ENCODE data around the gene ATRN.

The ATRN gene

DNA sequence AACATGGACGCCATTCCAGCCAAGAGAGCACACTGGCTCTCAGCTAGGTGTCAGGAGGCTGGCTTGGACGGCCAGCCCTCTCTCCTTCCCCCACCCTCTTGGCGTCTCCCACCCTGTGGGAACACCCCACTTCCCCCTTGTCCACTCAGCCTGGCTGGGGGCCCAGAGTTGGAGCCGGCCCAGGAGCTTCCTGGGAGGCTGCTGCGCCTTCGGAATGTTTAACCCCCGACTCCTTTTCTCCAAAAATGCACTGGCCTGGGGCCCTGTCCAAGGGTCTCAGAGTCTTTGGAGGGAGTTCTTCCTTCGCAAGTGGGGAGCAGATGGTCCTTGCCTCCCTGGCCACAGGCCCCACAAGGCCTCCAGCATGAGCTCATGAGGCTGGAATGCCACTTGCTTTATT, 206.9 kb downstream of the ATRN start:
- no peaks in the 10 kb centered on the region for H3F3A ChIP-seq (ENCODE audit: low read depth)
- no peak overlapping the region for H2AFZ ChIP-seq (ENCODE audit: low read length)
- H3K79me2 ChIP-seq (ENCODE audit: insufficient read depth, low read length) = no peaks in the 10 kb centered on the region
- H3K4me2 ChIP-seq (ENCODE audit: low read depth, low read length, poor library complexity, severe bottlenecking) = no peak overlapping the region
- H4K20me1 ChIP-seq (ENCODE audit: insufficient read depth, low read length, poor library complexity, severe bottlenecking) = no peaks in the 10 kb centered on the region
- H3K4me3 ChIP-seq (ENCODE audit: low read length, poor library complexity, severe bottlenecking) = no peak overlapping the region
- H3K27me3 ChIP-seq (ENCODE audit: insufficient read depth, low read length, poor library complexity, severe bottlenecking) = no peaks in the 10 kb centered on the region
- no peaks in the 10 kb centered on the region for H3K9me3 ChIP-seq (ENCODE audit: insufficient read depth, low read depth, low read length)
- H3K9me2 ChIP-seq (replicated peaks; ENCODE audit: low read depth, low read length) = no peaks in the 10 kb centered on the region
- no peaks in the 10 kb centered on the region for H3K4me1 ChIP-seq (ENCODE audit: insufficient read depth, low read length, poor library complexity, severe bottlenecking)
- no peak for TF ChIP-seq EZH2phosphoT487 (IDR thresholded peaks at IDR 0.05; ENCODE audit: borderline replicate concordance)
- TF ChIP-seq, protein P1, sequence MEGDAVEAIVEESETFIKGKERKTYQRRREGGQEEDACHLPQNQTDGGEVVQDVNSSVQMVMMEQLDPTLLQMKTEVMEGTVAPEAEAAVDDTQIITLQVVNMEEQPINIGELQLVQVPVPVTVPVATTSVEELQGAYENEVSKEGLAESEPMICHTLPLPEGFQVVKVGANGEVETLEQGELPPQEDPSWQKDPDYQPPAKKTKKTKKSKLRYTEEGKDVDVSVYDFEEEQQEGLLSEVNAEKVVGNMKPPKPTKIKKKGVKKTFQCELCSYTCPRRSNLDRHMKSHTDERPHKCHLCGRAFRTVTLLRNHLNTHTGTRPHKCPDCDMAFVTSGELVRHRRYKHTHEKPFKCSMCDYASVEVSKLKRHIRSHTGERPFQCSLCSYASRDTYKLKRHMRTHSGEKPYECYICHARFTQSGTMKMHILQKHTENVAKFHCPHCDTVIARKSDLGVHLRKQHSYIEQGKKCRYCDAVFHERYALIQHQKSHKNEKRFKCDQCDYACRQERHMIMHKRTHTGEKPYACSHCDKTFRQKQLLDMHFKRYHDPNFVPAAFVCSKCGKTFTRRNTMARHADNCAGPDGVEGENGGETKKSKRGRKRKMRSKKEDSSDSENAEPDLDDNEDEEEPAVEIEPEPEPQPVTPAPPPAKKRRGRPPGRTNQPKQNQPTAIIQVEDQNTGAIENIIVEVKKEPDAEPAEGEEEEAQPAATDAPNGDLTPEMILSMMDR (conservative IDR thresholded peaks at IDR 0.05; ENCODE audit: low read length) = no peak
- no peak overlapping the region for H3K9ac ChIP-seq (ENCODE audit: low read depth, low read length, poor library complexity, severe bottlenecking)
- H3K36me3 ChIP-seq (ENCODE audit: insufficient read depth, low read length) = no peaks in the 10 kb centered on the region

DNA sequence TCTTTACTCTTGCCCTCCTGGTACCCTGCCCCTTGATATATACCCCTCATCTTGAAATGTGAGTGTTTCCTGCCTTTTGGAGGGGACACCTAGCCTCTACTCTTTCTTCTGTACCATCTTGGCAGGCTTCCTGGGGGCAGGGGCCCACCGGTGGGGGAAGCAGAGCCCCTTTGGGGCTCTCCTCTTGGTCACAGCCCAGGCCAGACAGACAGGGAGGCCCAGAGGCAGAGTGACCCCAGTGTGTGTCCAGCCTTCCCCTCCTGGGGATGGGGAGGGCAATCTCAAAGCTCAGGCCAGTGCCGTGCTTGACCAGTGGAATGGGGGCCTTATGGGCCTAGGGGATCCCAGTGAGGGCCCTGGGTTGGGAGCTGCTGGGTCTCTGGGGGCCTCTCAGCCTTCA, 207.4 kb downstream of the ATRN start:
- Histone ChIP-seq H3F3A (ENCODE audit: low read depth) (no peaks in the 10 kb centered on the region), H4K20me1 (ENCODE audit: insufficient read depth, low read length, poor library complexity, severe bottlenecking) (no peaks in the 10 kb centered on the region), H3K36me3 (ENCODE audit: insufficient read depth, low read length) (no peaks in the 10 kb centered on the region), H3K9ac (ENCODE audit: low read depth, low read length, poor library complexity, severe bottlenecking) (no peak overlapping the region), H2AFZ (ENCODE audit: low read length) (no peak overlapping the region), H3K4me3 (ENCODE audit: low read length, poor library complexity, severe bottlenecking) (no peak overlapping the region), H3K9me3 (ENCODE audit: insufficient read depth, low read depth, low read length) (no peaks in the 10 kb centered on the region), H3K4me1 (ENCODE audit: insufficient read depth, low read length, poor library complexity, severe bottlenecking) (no peaks in the 10 kb centered on the region), H3K27me3 (ENCODE audit: insufficient read depth, low read length, poor library complexity, severe bottlenecking) (no peaks in the 10 kb centered on the region), H3K4me2 (ENCODE audit: low read depth, low read length, poor library complexity, severe bottlenecking) (no peak overlapping the region), H3K79me2 (ENCODE audit: insufficient read depth, low read length) (no peaks in the 10 kb centered on the region), H3K9me2 (replicated peaks; ENCODE audit: low read depth, low read length) (no peaks in the 10 kb centered on the region)
- no peak for TF ChIP-seq EZH2phosphoT487 (IDR thresholded peaks at IDR 0.05; ENCODE audit: borderline replicate concordance)
- TF ChIP-seq, protein P1 (conservative IDR thresholded peaks at IDR 0.05; ENCODE audit: low read length) = no peak

DNA sequence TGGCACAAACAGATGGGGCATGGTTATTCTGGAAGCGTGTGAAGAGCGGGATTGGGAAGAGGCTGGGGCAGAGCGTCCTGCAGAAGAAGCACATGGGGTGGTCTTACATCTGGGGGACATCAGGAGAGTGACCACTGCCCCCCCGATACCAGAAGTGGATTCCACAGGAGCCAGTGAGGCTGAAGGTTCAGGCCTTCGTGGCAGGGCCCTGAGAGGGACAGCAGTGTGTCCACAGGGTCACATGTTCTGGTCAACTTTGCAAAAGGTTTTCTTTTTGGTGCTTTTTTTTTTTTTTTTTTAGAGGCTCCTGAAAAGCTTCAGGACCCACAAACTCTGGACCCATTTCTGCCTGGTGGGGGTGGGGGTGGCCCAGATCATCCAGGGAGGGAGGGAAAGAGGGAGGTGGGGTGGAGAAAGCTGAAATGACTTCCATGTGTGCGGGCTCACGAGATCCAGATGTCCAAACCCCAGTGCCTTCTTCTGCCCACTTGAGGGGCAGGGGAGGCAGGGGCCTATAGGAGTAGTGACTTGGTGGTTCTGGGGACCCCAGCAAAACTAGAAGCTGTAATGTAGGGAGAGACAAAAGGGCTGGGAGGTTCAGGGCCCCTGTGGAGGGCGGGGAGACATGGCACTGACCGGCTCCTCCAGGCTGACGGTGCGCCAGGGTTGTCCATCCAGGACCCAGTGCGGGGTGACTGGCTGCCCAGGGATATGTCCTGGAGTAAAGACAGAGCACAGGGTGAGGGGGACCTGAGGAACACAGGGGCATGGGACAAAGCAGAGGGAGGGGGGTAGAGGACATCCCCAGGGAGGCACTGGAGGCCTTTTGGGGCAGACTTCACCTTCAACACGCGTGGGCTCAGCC, 208.3 kb downstream of the ATRN start:
- Histone ChIP-seq H3K9me2 (replicated peaks; ENCODE audit: low read depth, low read length) (no peaks in the 10 kb centered on the region), H3K27me3 (ENCODE audit: insufficient read depth, low read length, poor library complexity, severe bottlenecking) (no peaks in the 10 kb centered on the region), H3K9me3 (ENCODE audit: insufficient read depth, low read depth, low read length) (no peaks in the 10 kb centered on the region), H3K36me3 (ENCODE audit: insufficient read depth, low read length) (no peaks in the 10 kb centered on the region), H3K4me1 (ENCODE audit: insufficient read depth, low read length, poor library complexity, severe bottlenecking) (no peaks in the 10 kb centered on the region), H3K4me2 (ENCODE audit: low read depth, low read length, poor library complexity, severe bottlenecking) (no peak overlapping the region), H3K79me2 (ENCODE audit: insufficient read depth, low read length) (no peaks in the 10 kb centered on the region), H4K20me1 (ENCODE audit: insufficient read depth, low read length, poor library complexity, severe bottlenecking) (no peaks in the 10 kb centered on the region), H3F3A (ENCODE audit: low read depth) (no peaks in the 10 kb centered on the region), H2AFZ (ENCODE audit: low read length) (no peak overlapping the region), H3K9ac (ENCODE audit: low read depth, low read length, poor library complexity, severe bottlenecking) (no peak overlapping the region), H3K4me3 (ENCODE audit: low read length, poor library complexity, severe bottlenecking) (no peak overlapping the region)
- TF ChIP-seq, protein P1 (conservative IDR thresholded peaks at IDR 0.05; ENCODE audit: low read length) = no peak
- no peak for TF ChIP-seq EZH2phosphoT487 (IDR thresholded peaks at IDR 0.05; ENCODE audit: borderline replicate concordance)

Data from Loucy (cell line).